Right cardiac atrium (tissue), 5 donors: Measurements from ENCODE around the gene GBP1. TPM values are rescaled to one million over a fixed set of nuclear protein-coding genes. Genes with fewer than 3 reads are reported as not detected.

Source experiments
- ATAC-seq, 2 donors: fragments of 200-7000 bp; cut with Tn5 transposase; one replicate each; pipeline versions ENCODE4 v1.8.0 to v1.9.1; 2020; ENCODE audit warnings: moderate library complexity in 2 of 2, mild to moderate bottlenecking in 1 of 2
- DNase-seq, 3 donors: peaks; one replicate each; pipeline ENCODE4 v3.0.0-alpha.2; 2020
- H3K27ac ChIP-seq: one replicate; pipeline ENCODE4 v1.5.1; 2013; ENCODE audit warnings: mild to moderate bottlenecking, low read length, control low read depth, moderate library complexity
- H3K27me3 ChIP-seq: one replicate; pipeline ENCODE4 v1.6.1; 2013; ENCODE audit not compliant: control insufficient read depth, insufficient read depth
- H3K4me1 ChIP-seq: one replicate; pipeline ENCODE4 v1.6.1; 2013; ENCODE audit warnings: low read length; ENCODE audit not compliant: control insufficient read depth, insufficient read depth
- H3K4me3 ChIP-seq: one replicate; pipeline ENCODE4 v1.5.1; 2013; ENCODE audit warnings: low read length, control low read depth
- H3K9me3 ChIP-seq: one replicate; pipeline ENCODE4 v1.6.1; 2013; ENCODE audit warnings: low read length; ENCODE audit not compliant: control insufficient read depth
- WGBS: extraction: QIAGEN DNeasy Blood & Tissue Kit; methylation state at CpG from one replicate; pipeline ENCODE4 v1.1.7; 2013; 5-methylcytosine and 5-hydroxymethylcytosine counted together
- intact Hi-C, 4 donors: fragments of 100-400 bp; cut with DNase I; formaldehyde crosslinking; loops; one replicate each; pipeline versions ENCODE4 v1.11.0 to v1.14.0; 2022 to 2023
- long read RNA-seq, 4 donors: library from polyadenylated mRNA; unstranded; transcript quantifications; one replicate each; pipeline ENCODE4 v2.0.0, GENCODE V29; 2020 to 2021
- polyA plus RNA-seq: library from polyadenylated mRNA; stranded (reverse); fragments of 200-250 nt; gene quantifications from one replicate; pipeline ENCODE4 v1.2.3, GENCODE V29; 2013
- total RNA-seq, 4 donors: library from RNA; stranded (reverse); fragmentation: NEBNext Ultra II Directional; extraction: Animal tissue kit (Norgen Biotek cat#: 25700); gene quantifications; one replicate each; pipeline ENCODE4 v1.2.1, GENCODE V29; 2021
- donor health status: healthy with polysubstance abuse.
- donor health status: DM: no; HTN: yes; CAD: no.
- donor health status: DM: no; HTN: no; CAD: no.
- donor health status: DM: no; HTN: yes; CAD: no; lungs with severe emphysema.
- donor health status: DM: yes; HTN: yes; CAD: no.

Gene GBP1
- total RNA-seq (10 to 100 TPM in 2 of 4 donors, 1 to 10 TPM in 2; 6.4 to 11.6 (median 8.7) TPM), polyA plus RNA-seq (6.2 TPM)
- long read RNA-seq, donor 1, partial matches to known transcripts, result 3 of 7 reads
- long read RNA-seq, donor 1, other reads (novel, unspliced or antisense), result 0 of 7 reads
- long read RNA-seq, donor 2, result 0 reads
- long read RNA-seq, donor 3, transcript GBP1-201 (11 exons, 3,035 nt), result major isoform, 11 of 29 reads
- long read RNA-seq, donor 3, partial matches to known transcripts, result 13 of 29 reads
- long read RNA-seq, donor 3, other reads (novel, unspliced or antisense), result 5 of 29 reads
- long read RNA-seq, donor 4, partial matches to known transcripts, result 3 of 3 reads
- long read RNA-seq, donor 4, other reads (novel, unspliced or antisense), result 0 of 3 reads

- DNase-seq (no peak), ATAC-seq (peak; percentile 95 to 96)
- Histone ChIP-seq H3K27me3 (no peaks in the 10 kb centered on the region), H3K4me3 (peak within 1 kb of the TSS; percentile 92), H3K4me1 (peaks cover 3% of the 10 kb centered on the region), H3K9me3 (no peaks in the 10 kb centered on the region), H3K27ac (peak within 1 kb of the TSS; percentile 90)
- WGBS, result 36% methylated on average over 4 of the region's 4 CpGs
- intact Hi-C loops, result no loop called here
These were observed at the start of gene GBP1 for GRCh38 chr1:89065079-89065868. TSS of gene GBP1 (minus strand) at chr1:89065208. CDS start at chr1:89063234, 1,974 bp downstream.

- intact Hi-C loops, result no loop called here
- WGBS, result 88% methylated on average over 2 of the region's 2 CpGs
- DNase-seq (no peak), ATAC-seq (no peak)
- Histone ChIP-seq H3K9me3 (no peaks in the 10 kb centered on the region), H3K4me1 (no peaks in the 10 kb centered on the region), H3K4me3 (no peak overlapping the region), H3K27ac (no peak overlapping the region), H3K27me3 (no peaks in the 10 kb centered on the region)
These were observed 49.7 kb upstream of the GBP1 start for GRCh38 chr1:89114662-89115061.

GRCh38 chr1:89112871-89113613 is 48.0 kb upstream of the GBP1 start:
- ATAC-seq, result no peak
- Histone ChIP-seq H3K9me3 (no peaks in the 10 kb centered on the region), H3K27ac (no peak overlapping the region), H3K27me3 (no peaks in the 10 kb centered on the region), H3K4me1 (no peaks in the 10 kb centered on the region), H3K4me3 (no peak overlapping the region)
- 49% methylated on average over 5 of the region's 5 CpGs for WGBS
- intact Hi-C loops, result no loop called here
- DNase-seq, result no peak

GRCh38 chr1:89104687-89105086 is 39.7 kb upstream of the GBP1 start:
- WGBS, result 96% methylated on average over 17 of the region's 17 CpGs
- ATAC-seq (no peak), DNase-seq (no peak)
- H3K4me3 ChIP-seq, result no peak overlapping the region
- no peaks in the 10 kb centered on the region for H3K4me1 ChIP-seq
- H3K27me3 ChIP-seq, result no peaks in the 10 kb centered on the region
- no peak overlapping the region for H3K27ac ChIP-seq
- intact Hi-C loops, result no loop called here
- no peaks in the 10 kb centered on the region for H3K9me3 ChIP-seq

- intact Hi-C loops, result no loop called here
- Histone ChIP-seq H3K9me3 (no peaks in the 10 kb centered on the region), H3K4me3 (no peak overlapping the region), H3K4me1 (no peaks in the 10 kb centered on the region), H3K27me3 (no peaks in the 10 kb centered on the region), H3K27ac (no peak overlapping the region)
- 92% methylated on average over 2 of the region's 2 CpGs for WGBS
- DNase-seq (no peak), ATAC-seq (no peak)
These were observed 39.1 kb upstream of the GBP1 start for GRCh38 chr1:89104147-89104546.

- H3K9me3 ChIP-seq, result no peaks in the 10 kb centered on the region
- no peaks in the 10 kb centered on the region for H3K27me3 ChIP-seq
- ATAC-seq (no peak), DNase-seq (no peak)
- no peaks in the 10 kb centered on the region for H3K4me1 ChIP-seq
- H3K27ac ChIP-seq, result no peak overlapping the region
- intact Hi-C loops, result no loop called here
- no peak overlapping the region for H3K4me3 ChIP-seq
These were observed 37.0 kb upstream of the GBP1 start for GRCh38 chr1:89102021-89102420.

- Histone ChIP-seq H3K27ac (no peak overlapping the region), H3K4me3 (no peak overlapping the region), H3K27me3 (no peaks in the 10 kb centered on the region), H3K9me3 (no peaks in the 10 kb centered on the region), H3K4me1 (no peaks in the 10 kb centered on the region)
- WGBS, result 96% methylated on average over 3 of the region's 3 CpGs
- intact Hi-C loops, result no loop called here
- no peak for ATAC-seq
- DNase-seq, result no peak
These were observed 35.4 kb upstream of the GBP1 start for GRCh38 chr1:89100412-89100811.

- no peak overlapping the region for H3K4me3 ChIP-seq
- no peaks in the 10 kb centered on the region for H3K4me1 ChIP-seq
- intact Hi-C loops, result no loop called here
- no peaks in the 10 kb centered on the region for H3K27me3 ChIP-seq
- ATAC-seq, result no peak
- 70% methylated on average over 3 of the region's 3 CpGs for WGBS
- H3K27ac ChIP-seq, result no peak overlapping the region
- no peak for DNase-seq
- H3K9me3 ChIP-seq, result no peaks in the 10 kb centered on the region
These were observed 33.8 kb upstream of the GBP1 start for GRCh38 chr1:89098857-89099256.

- WGBS, result 93% methylated on average over 2 of the region's 2 CpGs
- Histone ChIP-seq H3K4me3 (no peak overlapping the region), H3K9me3 (no peaks in the 10 kb centered on the region), H3K27me3 (no peaks in the 10 kb centered on the region), H3K27ac (no peak overlapping the region), H3K4me1 (no peaks in the 10 kb centered on the region)
- DNase-seq (no peak), ATAC-seq (no peak)
- intact Hi-C loops, result no loop called here
These were observed 30.7 kb upstream of the GBP1 start for GRCh38 chr1:89095737-89096136.

- no peak for ATAC-seq
- 55% methylated on average over 1 of the region's 1 CpG for WGBS
- intact Hi-C loops, result loop anchor here in 2 of 4 donors (5.0 to 10.0 kb wide), 3 partner anchors 197 to 267 kb away; no protein-coding TSS in a partner anchor
These were observed 25.0 kb upstream of the GBP1 start for GRCh38 chr1:89089962-89090361.

GRCh38 chr1:89088572-89088971 is 23.6 kb upstream of the GBP1 start:
- H3K27ac ChIP-seq, result no peak overlapping the region
- H3K4me1 ChIP-seq, result no peaks in the 10 kb centered on the region
- 77% methylated on average over 10 of the region's 10 CpGs for WGBS
- no peaks in the 10 kb centered on the region for H3K9me3 ChIP-seq
- intact Hi-C loops, result loop anchor here in 2 of 4 donors (5.0 to 10.0 kb wide), 3 partner anchors 199 to 269 kb away; no protein-coding TSS in a partner anchor
- no peak overlapping the region for H3K4me3 ChIP-seq
- no peaks in the 10 kb centered on the region for H3K27me3 ChIP-seq
- DNase-seq, result no peak
- ATAC-seq, result no peak

More at GRCh38 chr1:89089962-89090361, 25.0 kb upstream of the GBP1 start:
- no peak overlapping the region for H3K27ac ChIP-seq
- no peak overlapping the region for H3K4me3 ChIP-seq
- no peaks in the 10 kb centered on the region for H3K4me1 ChIP-seq
- no peaks in the 10 kb centered on the region for H3K27me3 ChIP-seq
- H3K9me3 ChIP-seq, result no peaks in the 10 kb centered on the region
- no peak for DNase-seq
